Stimulated activated CD8-positive, alpha-beta memory T cell treated with anti-CD3 and anti-CD28 coated beads, Interleukin-4, amount 100 ng/mL, for 4 hours (primary cell): ENCODE results near the gene TRNT1.

Source experiments
- DNase-seq, 2 donors: peaks; one replicate each; pipeline ENCODE4 v3.0.0-alpha.2; 2020; ENCODE audit warnings: low read depth in 2 of 2, low spot score in 1 of 2

TRNT1 gene

DNA sequence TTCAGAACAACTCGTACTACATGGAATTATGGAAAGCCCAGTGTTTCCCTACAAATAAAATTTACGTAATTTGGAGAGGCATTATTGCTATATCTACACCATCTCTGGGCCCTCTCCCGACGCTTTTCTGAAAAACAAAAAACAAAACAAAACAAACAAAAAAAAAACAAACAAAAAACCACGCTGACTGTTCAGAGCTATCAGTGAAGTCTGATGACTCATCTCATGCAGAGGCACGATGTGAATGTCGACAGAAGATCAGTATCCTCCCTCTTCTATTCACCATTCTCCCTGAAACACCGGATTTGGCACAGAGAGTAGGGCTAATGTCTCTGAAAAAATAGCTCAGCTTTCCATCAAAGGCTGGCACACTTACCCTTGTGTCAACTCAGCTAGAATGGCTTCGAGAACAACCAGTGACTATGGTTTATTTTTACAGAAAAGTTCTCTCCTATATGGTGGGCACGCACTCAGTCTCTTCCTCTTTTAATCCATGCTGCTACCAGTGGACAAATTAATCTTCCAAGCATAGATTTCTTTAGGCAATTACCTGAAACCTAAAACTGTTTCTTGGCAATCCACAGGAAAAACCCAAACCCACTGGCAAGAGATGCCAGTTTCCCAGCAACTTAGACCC is 51.2 kb downstream of the TRNT1 start:
- DNase-seq: no peak

DNA sequence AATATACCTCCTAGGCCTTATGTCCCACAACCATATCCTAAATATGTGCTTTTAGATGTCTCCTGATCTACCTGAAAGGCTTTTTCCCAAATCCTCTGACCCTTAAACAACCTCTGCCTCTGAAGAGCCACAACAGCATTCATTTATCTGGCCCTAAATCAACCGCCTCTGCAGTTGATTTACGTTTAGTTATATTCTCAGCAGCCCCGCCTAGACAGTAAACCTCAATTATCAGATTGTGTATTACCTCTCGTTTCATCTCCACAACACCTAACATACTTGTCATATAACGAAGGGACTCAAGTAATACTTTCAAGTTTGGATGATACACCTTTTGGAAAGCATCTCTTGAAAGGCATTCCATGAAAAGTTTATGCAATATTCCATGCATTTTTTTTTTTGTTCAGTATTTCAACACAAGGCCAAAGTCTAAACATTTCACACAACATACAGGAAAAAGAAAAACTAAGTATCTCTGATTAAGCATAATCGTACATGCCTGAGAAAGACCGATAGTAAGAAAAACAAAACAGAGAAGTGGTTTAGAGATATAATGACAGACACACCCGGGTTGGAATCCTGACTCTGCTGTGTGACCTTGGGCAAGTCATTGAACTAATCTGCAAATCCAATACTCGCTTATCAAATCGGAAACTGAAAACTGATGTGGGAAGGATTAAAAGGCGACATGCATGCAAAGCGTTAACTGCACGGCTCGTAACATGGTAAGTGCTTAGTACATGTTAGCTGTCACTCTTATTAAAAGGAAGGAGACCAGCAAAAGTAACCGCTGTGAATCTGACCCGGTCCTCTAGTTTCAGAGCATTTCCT is 52.0 kb downstream of the TRNT1 start:
- DNase-seq: no peak

DNA sequence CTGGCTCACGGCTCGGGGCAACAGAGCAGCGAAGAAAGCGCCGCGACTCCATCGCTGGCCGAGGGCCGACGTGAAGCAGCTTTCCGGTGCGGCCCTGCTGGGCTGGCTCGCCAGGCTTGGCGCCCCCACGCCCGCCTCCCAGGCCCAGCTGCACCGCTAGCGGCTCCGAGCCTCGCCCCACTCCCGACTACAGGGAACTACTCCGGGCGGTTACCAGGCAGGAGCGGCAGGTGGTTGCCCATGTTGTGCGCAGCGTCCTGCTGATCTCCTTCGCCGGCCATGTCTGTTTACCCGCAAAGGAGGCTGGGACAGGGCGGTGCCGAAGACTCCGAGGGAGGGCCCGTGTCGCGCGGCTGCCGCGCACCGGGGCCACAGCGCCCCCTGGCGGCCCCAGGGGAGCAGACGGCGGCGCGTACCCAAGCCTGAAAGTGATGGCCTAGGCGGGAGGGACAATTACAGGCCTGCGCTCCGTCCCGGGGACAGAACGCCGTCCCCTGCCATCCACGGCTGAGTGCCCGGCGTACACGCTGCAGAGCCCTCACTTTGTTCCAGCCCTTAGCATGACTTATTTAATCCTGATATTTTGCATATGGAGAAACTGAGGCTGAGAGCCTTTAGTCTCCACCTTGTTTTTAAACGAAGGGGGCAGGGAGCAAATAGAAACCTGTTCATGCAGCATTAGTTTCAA is 52.8 kb downstream of the TRNT1 start, which contains the start of gene CRBN:
CRBN (minus strand) TSS at position 285 of the 688 bp plus-strand sequence; CDS start at position 281, 4 bp downstream.
- peak; percentile 67 to 73 for DNase-seq

DNA sequence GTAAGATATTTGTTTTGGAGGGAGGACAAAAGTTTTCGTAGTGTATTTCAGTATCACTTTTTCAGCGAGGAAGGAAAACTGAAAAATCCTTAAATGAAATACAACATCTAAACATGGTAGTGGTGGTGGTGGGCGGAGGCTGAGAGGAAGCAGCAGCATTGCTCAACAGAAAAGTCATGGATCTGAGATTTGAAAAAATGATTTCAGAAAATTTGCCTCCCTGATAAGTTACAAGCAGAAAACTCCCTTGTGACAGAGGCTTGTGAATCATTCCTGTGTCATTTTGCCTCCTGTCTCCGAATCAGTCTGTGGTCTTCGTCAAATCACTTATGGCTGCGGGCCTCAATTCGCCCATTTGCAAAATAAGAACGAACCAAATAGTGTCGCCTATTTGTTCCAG is 53.7 kb downstream of the TRNT1 start:
- no peak for DNase-seq

DNA sequence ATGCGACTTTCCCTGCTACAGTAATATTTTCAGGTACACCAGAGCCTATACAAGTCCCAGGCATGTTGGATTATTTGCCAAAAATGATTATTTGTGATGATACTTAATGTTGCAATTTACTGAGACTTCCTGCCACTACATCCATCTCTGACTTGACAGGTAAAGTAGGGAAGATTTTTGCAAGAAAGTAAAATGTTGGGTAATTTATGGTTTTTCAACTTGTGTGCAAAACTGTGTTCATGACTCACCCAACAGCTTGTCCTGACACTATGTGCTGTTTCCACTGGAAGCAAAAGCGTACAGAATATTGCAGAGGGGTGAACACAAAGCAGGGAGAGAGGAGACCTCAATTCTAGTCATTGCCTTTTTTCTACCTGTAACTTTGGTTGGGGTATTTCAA is 58.1 kb downstream of the TRNT1 start:
- no peak for DNase-seq

DNA sequence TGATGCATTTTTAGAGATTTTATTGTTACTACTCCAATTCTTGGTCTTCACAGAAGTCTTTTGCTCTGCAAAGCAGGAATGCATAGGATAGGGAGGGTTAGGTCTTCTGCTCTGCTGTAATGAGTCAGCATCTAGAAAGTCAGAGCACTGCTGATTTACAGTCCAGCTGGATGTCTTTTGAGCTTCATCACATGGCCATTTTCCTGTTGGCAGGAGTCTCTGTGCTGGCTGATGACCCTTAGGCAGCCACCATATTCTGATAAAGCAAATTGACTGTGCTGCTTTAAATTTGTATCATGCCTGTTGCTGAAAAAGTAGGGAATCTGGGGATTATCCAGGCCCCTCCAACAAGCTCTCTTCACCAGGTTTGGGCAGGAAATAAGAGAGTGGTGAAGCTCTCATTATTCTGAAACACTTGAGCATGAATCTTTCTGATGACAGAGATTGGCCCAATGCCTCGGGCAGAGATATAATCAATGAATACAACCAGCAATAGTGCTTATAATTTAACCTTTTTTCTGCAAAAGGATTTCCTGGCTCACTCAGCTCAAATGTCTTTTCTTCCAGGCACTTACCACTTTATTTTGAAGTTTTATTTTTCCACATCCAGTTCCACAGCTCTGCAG is 62.5 kb downstream of the TRNT1 start:
- DNase-seq: no peak

DNA sequence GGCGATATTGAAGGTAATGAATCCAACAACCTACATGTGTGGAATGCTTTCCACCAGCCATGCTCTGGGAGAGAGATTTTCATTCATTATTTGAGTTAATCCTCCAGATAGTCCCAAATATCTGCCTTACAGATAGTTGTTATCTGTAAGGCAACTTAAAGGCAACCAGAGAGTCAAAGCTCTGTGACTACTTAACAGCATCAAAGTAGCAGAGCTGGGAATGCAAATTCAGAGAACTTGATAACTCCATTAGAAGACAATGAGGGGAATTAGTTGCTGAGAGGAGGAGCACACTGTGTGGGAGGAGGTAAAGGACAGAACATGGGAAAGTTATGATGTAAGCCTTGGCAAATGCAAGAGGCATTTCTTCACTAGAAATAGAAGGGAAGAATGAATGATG is 63.2 kb downstream of the TRNT1 start:
- DNase-seq: no peak

DNA sequence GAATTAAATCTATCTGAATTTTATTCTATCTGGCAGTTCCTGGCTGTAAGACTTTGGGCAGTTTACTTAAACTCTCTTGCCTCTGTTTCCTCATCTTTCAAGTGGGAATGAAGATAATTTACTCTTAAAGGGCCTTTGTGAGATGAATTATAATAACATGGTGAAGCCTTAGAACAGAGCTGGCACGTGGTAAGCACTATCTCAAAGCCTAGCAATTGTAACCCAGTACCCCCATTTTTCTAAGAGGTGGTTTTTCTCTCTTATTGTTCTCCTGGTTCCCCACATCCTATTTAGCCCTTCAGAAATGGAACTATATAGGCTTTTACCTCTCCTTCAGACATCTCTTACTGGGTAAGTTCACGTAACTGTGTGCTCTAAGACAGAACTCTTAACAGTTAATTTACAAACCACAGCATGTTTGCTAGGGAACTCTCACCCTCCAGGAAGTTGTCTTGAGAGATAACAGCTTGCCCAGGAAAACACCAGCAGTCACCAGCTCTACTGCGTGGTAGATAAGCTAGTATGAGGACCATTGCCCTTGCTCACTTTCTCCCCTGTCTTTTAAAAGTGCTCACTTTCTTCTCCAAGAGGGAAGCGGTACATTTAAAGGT is 65.0 kb downstream of the TRNT1 start:
- DNase-seq: no peak

DNA sequence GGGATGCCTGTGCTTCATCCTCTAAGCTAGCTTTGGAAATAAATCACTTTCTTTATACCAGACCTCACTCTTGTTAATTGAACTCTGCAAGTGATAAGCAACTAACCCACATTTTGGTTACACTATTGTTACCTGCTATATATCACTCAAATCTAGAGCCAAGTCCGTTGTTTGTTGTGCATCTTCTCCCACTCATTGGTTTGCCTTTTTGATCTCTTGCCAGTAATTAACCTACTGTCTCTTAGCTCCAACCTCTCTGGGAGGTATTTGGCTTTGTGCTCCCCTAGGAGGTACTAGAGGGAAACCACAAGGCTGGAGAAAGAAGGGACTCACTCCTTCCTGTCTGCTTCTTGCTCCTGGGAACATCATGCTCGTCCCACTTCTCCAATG is 65.5 kb downstream of the TRNT1 start:
- DNase-seq: no peak

DNA sequence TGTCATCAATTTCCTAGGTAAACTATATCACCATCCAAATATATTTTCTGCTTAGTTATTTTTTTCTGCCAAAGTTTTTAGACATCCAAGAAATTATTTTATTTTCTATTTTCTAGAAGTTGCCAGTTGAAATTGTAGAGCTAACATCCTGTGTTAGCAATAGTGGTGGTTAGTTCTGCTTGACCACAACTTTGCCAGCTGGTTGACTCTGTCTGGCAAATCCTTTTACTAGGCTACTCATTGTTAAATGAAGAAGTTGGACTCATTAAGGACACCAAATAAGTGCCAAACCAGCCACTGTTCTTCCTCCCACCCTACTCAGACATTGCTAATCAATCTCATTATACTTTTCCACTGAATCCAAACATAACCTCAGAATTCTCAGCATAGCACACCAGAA is 68.1 kb downstream of the TRNT1 start:
- no peak for DNase-seq

DNA sequence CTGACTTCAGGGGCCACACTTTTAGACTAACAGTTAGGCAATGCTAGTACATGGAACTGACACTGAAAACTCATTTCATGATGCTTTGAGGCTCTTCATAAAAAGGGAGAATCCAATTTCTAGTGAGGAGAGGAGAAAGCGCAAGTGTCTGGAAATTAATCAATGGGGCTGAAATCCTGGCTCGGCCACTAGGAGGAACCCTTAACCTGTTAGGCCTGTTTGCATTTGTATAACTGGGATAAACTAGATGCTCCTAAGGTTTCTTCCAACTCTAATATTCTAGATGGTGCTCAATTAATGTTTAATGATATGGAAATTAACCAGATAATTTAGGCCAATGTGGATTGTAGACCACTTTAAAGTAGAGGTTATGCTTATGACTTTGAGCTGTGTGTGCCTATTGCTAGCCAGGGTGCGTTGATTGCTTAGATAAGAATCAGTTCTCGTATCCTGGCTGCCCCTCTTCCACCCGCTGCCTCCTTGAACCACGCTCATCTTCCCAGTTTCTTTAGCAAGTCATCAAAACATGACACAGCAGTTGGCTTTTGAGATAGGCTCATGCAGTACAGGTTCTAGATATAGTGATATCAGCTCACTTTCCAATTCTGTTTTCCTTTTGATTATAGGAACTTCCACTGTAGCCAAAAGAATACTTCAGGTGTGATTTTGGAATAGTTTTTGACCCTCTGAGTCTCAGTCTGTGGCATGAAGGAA is 69.6 kb downstream of the TRNT1 start:
- no peak for DNase-seq
